Neutrophil (primary cell): ENCODE results near the gene PEX5L.

Experiments used
- H3K27ac ChIP-seq: fragments of 200-600 bp; sonication (generic); 2 replicates; pipeline ENCODE4 v1.5.1; 2016; ENCODE audit warnings: mild to moderate bottlenecking, moderate library complexity
- H3K27me3 ChIP-seq: fragments of 200-600 bp; sonication (generic); 2 replicates; pipeline ENCODE4 v1.6.0; 2016; ENCODE audit warnings: mild to moderate bottlenecking
- H3K36me3 ChIP-seq: fragments of 200-600 bp; sonication (generic); 2 replicates; pipeline ENCODE4 v1.5.1; 2017
- H3K4me1 ChIP-seq, 2 experiments: fragments of 200-600 bp in 1 of 2; sonication (generic) in 1 of 2; 1 replicate in 1 of 2; 2 replicates in 1 of 2; pipeline versions ENCODE4 v1.5.1 to v1.6.1; 2013 to 2016; ENCODE audit warnings: low read depth in 1 of 2, low read length in 1 of 2, mild to moderate bottlenecking in 1 of 2, moderate library complexity in 1 of 2; ENCODE audit not compliant: control insufficient read depth in 1 of 2, insufficient read depth in 1 of 2
- H3K4me3 ChIP-seq, 2 experiments: fragments of 200-600 bp in 1 of 2; sonication (generic) in 1 of 2; 1 replicate in 1 of 2; 2 replicates in 1 of 2; pipeline ENCODE4 v1.5.1; 2013 to 2016; ENCODE audit warnings: low read depth in 1 of 2, low read length in 1 of 2, mild to moderate bottlenecking in 1 of 2, moderate library complexity in 1 of 2
- H3K9me3 ChIP-seq: fragments of 200-600 bp; sonication (generic); 2 replicates; pipeline ENCODE4 v1.5.1; 2016
- CTCF ChIP-seq: fragments of 200-600 bp; sonication (generic); IDR thresholded peaks from 2 replicates; pipeline ENCODE4 v1.5.1; 2016; ENCODE audit warnings: antibody characterized with exemption

Gene PEX5L

GRCh38 chr3:179765396-179765795 lies 271.3 kb downstream of the PEX5L start:
- no peak for TF ChIP-seq CTCF
- Histone ChIP-seq H3K9me3 (no peaks in the 10 kb centered on the region), H3K27me3 (no peaks in the 10 kb centered on the region), H3K4me3 (no peak overlapping the region), H3K27ac (no peak overlapping the region), H3K36me3 (no peaks in the 10 kb centered on the region), H3K4me1 (no peaks in the 10 kb centered on the region)

- Histone ChIP-seq H3K4me1 (no peaks in the 10 kb centered on the region), H3K27me3 (no peaks in the 10 kb centered on the region), H3K4me3 (no peak overlapping the region), H3K27ac (no peak overlapping the region), H3K9me3 (no peaks in the 10 kb centered on the region), H3K36me3 (no peaks in the 10 kb centered on the region)
- TF ChIP-seq CTCF, result no peak
Observed at GRCh38 chr3:179760944-179761343, 275.8 kb downstream of the PEX5L start.

GRCh38 chr3:179750720-179751328 lies 285.9 kb downstream of the PEX5L start:
- H3K9me3 ChIP-seq, result no peaks in the 10 kb centered on the region
- H3K27me3 ChIP-seq, result no peaks in the 10 kb centered on the region
- no peaks in the 10 kb centered on the region for H3K36me3 ChIP-seq
- H3K27ac ChIP-seq, result no peak overlapping the region
- no peaks in the 10 kb centered on the region for H3K4me1 ChIP-seq
- no peak for TF ChIP-seq CTCF
- no peak overlapping the region for H3K4me3 ChIP-seq

- no peak for TF ChIP-seq CTCF
- Histone ChIP-seq H3K27me3 (no peaks in the 10 kb centered on the region), H3K4me1 (no peaks in the 10 kb centered on the region), H3K4me3 (no peak overlapping the region), H3K36me3 (no peaks in the 10 kb centered on the region), H3K27ac (no peak overlapping the region), H3K9me3 (no peaks in the 10 kb centered on the region)
Observed at GRCh38 chr3:179745716-179746115, 291.0 kb downstream of the PEX5L start.

GRCh38 chr3:179745079-179745478 lies 291.7 kb downstream of the PEX5L start:
- Histone ChIP-seq H3K36me3 (no peaks in the 10 kb centered on the region), H3K4me3 (no peak overlapping the region), H3K27ac (no peak overlapping the region), H3K9me3 (no peaks in the 10 kb centered on the region), H3K4me1 (no peaks in the 10 kb centered on the region), H3K27me3 (no peaks in the 10 kb centered on the region)
- TF ChIP-seq CTCF, result no peak
